Measurements from ENCODE around the gene AXIN2. TPM values are rescaled to one million over a fixed set of nuclear protein-coding genes. Genes with fewer than 3 reads are reported as not detected.

AXIN2 gene
- total and polyA plus RNA-seq, 7 donors: 6.0 to 16.1 (median 9.6) TPM

DNA sequence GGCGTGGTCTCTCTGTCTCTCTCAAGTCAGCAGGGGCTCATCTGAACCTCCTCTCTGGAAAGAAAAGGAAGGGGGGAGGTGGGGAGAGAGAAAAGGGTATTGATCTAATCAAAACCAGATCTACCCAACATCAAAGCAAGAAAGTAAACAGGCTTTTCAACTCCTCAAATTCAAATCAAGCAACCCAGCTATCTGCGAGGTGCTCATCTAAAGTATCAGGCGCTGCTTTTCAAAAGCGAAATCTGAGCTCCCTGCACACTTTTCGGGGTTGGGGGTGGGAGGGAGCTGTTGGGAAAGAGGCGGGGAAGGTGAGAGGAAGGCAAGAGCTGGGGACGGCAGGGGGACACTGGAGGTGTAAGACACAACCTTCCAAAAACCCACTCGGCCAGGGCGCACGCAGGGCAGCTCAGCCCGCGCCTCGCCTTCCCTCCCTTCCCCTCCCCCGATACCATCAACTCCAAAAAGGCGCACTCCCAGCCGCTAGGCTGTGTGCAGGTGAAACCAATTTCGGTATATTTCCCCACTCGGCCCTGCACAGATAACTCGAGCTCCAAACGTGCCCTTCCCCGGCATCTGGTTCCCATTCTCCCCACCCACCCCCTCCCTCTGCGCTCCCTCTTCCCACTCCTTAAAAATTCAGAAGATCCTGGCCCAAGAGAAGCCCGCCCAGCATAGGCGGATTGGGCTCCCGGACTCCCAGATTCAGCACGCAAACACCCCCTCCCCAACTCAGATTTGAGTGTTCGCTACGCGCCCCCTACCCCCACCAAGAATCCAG lies 2.6 kb downstream of the AXIN2 start:
- Histone ChIP-seq H3K27ac (peak overlapping the region in 3 of 4 donors; percentile 94 to 98 (median 97)), H3K4me3 (peak overlapping the region; percentile 85 to 98 (median 96)), H3K36me3 (peaks cover 0 to 6% (median 3%) of the 10 kb centered on the region in 4 donors), H3K4me1 (peaks cover 0 to 34% (median 11%) of the 10 kb centered on the region in 4 donors), H3K9me3 (no peaks in the 10 kb centered on the region), H3K27me3 (no peaks in the 10 kb centered on the region)
- intact Hi-C loops (cut with DNase I): loop anchor here (5.0 to 10.0 kb wide), 3 partner anchors 42 to 608 kb away; no protein-coding TSS in a partner anchor
- DNase-seq: no peak
- 6 to 10% methylated on average over 29 of the region's 29 CpGs for WGBS, 2 donors
- TF ChIP-seq POLR2AphosphoS5 (IDR thresholded peaks at IDR 0.05): no peak
- TF ChIP-seq CTCF (IDR thresholded peaks at IDR 0.05): no peak
- TF ChIP-seq POLR2A (IDR thresholded peaks at IDR 0.05): no peak
- no peak for TF ChIP-seq EP300 (IDR thresholded peaks at IDR 0.05)

- intact Hi-C loops (cut with DNase I): loop anchor here (5.0 to 10.0 kb wide), 3 partner anchors 41 to 609 kb away; no protein-coding TSS in a partner anchor
- Histone ChIP-seq H3K9me3 (no peaks in the 10 kb centered on the region), H3K27me3 (no peaks in the 10 kb centered on the region), H3K27ac (peak overlapping the region in 1 of 4 donors; percentile 97), H3K4me1 (peaks cover 0 to 34% (median 9%) of the 10 kb centered on the region in 4 donors), H3K36me3 (peaks cover 0 to 6% (median 3%) of the 10 kb centered on the region in 4 donors), H3K4me3 (peak overlapping the region in 3 of 4 donors; percentile 95 to 98 (median 98))
- no peak for DNase-seq
- no peak for TF ChIP-seq EP300 (IDR thresholded peaks at IDR 0.05)
- TF ChIP-seq POLR2AphosphoS5 (IDR thresholded peaks at IDR 0.05): no peak
- TF ChIP-seq POLR2A (IDR thresholded peaks at IDR 0.05): no peak
- no peak for TF ChIP-seq CTCF (IDR thresholded peaks at IDR 0.05)
- WGBS, 2 donors: 16 to 56% methylated on average over 15 of the region's 15 CpGs
Observed at GRCh38 chr17:65558311-65558682, 3.2 kb downstream of the AXIN2 start.

DNA sequence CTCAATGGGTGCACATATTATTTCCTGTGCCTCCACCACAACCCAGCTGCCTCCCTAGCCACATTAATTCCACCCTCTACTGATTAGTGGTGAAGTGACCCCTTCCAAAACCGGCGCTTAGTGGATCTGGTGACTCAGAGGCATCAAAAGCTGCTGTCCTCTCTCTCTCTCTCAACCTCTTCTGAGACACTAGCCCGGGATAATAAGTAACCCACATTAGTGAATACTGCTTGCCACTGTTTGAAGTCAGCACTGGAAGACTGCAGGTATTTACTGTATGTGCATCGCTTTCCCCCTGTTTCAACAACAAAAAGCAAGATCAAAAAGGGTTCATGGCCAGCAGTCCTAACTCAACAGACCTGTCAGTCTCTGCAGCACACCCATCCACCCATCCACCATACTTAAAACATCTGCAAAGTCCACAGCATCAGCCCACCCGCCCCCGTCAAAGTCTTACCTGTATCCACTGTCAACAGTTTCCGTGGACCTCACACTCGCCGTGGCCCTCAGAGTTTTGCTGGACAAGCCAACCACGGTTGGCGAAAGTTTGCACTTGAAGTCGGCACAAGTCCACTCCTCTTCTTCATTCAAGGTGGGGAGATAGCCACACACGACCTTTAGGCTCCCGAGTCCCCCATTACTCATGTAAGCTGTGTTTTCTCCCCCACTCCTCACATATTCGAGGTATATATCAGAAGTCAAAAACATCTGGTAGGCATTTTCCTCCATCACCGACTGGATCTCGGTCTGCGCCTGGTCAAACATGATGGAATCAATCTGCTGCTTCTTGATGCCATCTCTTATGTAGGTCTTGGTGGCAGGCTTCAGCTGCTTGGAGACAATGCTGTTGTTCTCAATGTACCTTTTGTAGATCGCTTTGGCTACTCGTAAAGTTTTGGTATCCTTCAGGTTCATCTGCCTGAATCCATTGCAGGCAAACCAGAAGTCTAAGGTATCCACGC lies 3.8 kb downstream of the AXIN2 start:
- Histone ChIP-seq H3K9me3 (no peaks in the 10 kb centered on the region), H3K27me3 (no peaks in the 10 kb centered on the region), H3K36me3 (peaks cover 0 to 6% (median 3%) of the 10 kb centered on the region in 4 donors), H3K27ac (peak overlapping the region in 1 of 4 donors; percentile 97), H3K4me3 (peak overlapping the region in 2 of 4 donors; percentile 95 to 98), H3K4me1 (peaks cover 0 to 35% (median 8%) of the 10 kb centered on the region in 4 donors)
- intact Hi-C loops (cut with DNase I): loop anchor here (2.0 to 10.0 kb wide), 4 partner anchors 40 to 610 kb away; no protein-coding TSS in a partner anchor
- WGBS, 2 donors: 16 to 61% methylated on average over 21 of the region's 21 CpGs
- TF ChIP-seq CTCF (IDR thresholded peaks at IDR 0.05): no peak
- DNase-seq: no peak

DNA sequence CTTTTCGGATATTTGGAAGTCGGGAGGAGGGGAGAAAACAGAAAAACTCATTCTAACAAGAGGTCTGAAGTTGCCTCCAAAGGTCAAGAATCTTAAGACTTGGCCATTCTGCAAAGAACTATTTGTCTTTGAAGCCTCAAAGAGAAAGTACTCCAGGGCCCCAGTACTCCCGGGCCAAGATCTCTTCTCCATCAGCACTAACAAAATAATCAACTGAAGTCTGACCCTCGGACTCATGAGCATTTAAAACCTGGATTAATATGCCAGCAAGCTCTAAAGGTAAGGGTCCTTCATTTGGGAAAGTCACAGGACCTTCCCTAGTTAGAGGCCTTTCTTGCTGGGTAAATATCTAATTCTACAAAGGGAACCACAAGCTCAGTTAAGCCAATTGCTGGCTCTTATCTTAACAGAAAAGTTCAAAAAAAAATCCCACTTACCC lies 4.5 kb downstream of the AXIN2 start:
- Histone ChIP-seq H3K9me3 (no peaks in the 10 kb centered on the region), H3K36me3 (peaks cover 0 to 6% (median 3%) of the 10 kb centered on the region in 4 donors), H3K4me1 (peaks cover 0 to 38% (median 3%) of the 10 kb centered on the region in 4 donors), H3K27me3 (no peaks in the 10 kb centered on the region), H3K4me3 (peak overlapping the region in 2 of 4 donors; percentile 11 to 16), H3K27ac (no peak overlapping the region)
- DNase-seq: no peak
- intact Hi-C loops (cut with DNase I): loop anchor here (2.0 to 10.0 kb wide), 4 partner anchors 40 to 610 kb away; no protein-coding TSS in a partner anchor
- WGBS, 2 donors: 5 to 19% methylated on average over 4 of the region's 4 CpGs
- TF ChIP-seq EP300 (IDR thresholded peaks at IDR 0.05) (no peak), CTCF (IDR thresholded peaks at IDR 0.05) (no peak), POLR2AphosphoS5 (IDR thresholded peaks at IDR 0.05) (no peak), POLR2A (IDR thresholded peaks at IDR 0.05) (no peak)

All from sigmoid colon (tissue), 7 donors.